HG03575 (cell line): ENCODE measurements around the gene ZNF846.
"Not testable (repeated sequence)": the region's sequence is repeated elsewhere in the genome, so short reads cannot be mapped to it uniquely, and the experiment has no call there.

ENCODE experiments used
- ATAC-seq: cut with Tn5 transposase; IDR thresholded peaks from one replicate; pipeline ENCODE4 v1.9.1; 2021; ENCODE audit not compliant: unreplicated experiment, insufficient number of reproducible peaks, low FRiP score; ENCODE audit errors: extremely low read depth

The ZNF846 gene

GRCh38 chr19:9768175-9769112 lies at the start of gene ZNF846:
Gene ZNF846, minus strand, starts transcription at chr19:9768738. Its CDS starts 3,788 bp downstream, at chr19:9764950.
- no peak for ATAC-seq

- no peak for ATAC-seq
Measured at GRCh38 chr19:9818175-9818733, 49.7 kb upstream of the ZNF846 start.

GRCh38 chr19:9811139-9811538 lies 42.6 kb upstream of the ZNF846 start:
- ATAC-seq: no peak

- ATAC-seq: no peak
Measured at GRCh38 chr19:9808855-9809824, 40.6 kb upstream of the ZNF846 start.

- no peak for ATAC-seq
Measured at GRCh38 chr19:9806803-9807202, 38.3 kb upstream of the ZNF846 start.

GRCh38 chr19:9801976-9802375 lies 33.4 kb upstream of the ZNF846 start:
- no peak for ATAC-seq

GRCh38 chr19:9799162-9799561 lies 30.6 kb upstream of the ZNF846 start:
- ATAC-seq: no peak

GRCh38 chr19:9797871-9798270 lies 29.3 kb upstream of the ZNF846 start:
- ATAC-seq: no peak

GRCh38 chr19:9796113-9796773 lies 27.7 kb upstream of the ZNF846 start:
- no peak for ATAC-seq

GRCh38 chr19:9793071-9793591 lies 24.6 kb upstream of the ZNF846 start:
- ATAC-seq: no peak

GRCh38 chr19:9792206-9793070 lies 23.9 kb upstream of the ZNF846 start:
- ATAC-seq: no peak

GRCh38 chr19:9791552-9792205 lies 23.1 kb upstream of the ZNF846 start:
- ATAC-seq: no peak

- ATAC-seq: not testable (repeated sequence)
Measured at GRCh38 chr19:9791073-9791367, 22.5 kb upstream of the ZNF846 start.

GRCh38 chr19:9789579-9789978 lies 21.0 kb upstream of the ZNF846 start:
- ATAC-seq: not testable (repeated sequence)

- no peak for ATAC-seq
Measured at GRCh38 chr19:9789066-9789465, 20.5 kb upstream of the ZNF846 start.

GRCh38 chr19:9788604-9789003 lies 20.1 kb upstream of the ZNF846 start:
- ATAC-seq: not testable (repeated sequence)

GRCh38 chr19:9786819-9787218 lies 18.3 kb upstream of the ZNF846 start:
- ATAC-seq: no peak
